ENCODE measurements around the gene ZNF302. TPM values are rescaled to one million over a fixed set of nuclear protein-coding genes. Genes with fewer than 3 reads are reported as not detected.

Gene ZNF302
- total RNA-seq, 2 donors from 2014 or later, result 7.7 to 11.7 TPM

DNA sequence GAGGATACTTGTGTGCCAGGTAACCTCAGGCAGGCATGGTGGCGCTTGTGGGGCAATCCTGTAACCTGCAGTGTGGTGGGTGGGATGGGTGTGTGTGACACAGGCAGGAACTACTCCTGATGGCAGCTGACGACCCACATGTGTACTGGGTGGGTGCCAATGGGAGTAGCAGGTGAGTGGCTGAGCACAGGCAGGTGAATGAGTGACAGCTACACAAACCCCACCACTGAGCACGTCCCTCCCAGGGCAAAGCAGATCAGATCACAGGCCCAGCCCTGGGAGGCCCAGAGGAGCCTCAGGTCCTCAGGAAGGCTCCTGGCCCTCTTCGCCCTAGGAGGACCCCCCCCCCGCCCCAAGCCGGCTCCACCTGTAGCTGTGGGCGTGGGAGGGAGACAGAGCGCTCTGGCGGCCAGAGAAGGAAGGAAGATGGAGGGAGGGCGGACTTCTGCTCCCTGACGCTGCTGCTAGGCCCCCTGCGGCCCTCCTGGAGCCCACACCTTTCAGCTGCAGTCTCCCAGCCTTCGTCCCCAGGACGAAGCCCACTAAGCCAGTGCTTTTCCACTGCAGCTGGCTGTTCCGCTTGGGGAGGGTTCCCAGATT is 55.2 kb downstream of the ZNF302 start:
- Mint-ChIP-seq H3K36me3 (ENCODE audit: low read depth) (peaks cover 14% of the 10 kb centered on the region), H3K9me3 (no peaks in the 10 kb centered on the region), H3K27me3 (peaks cover 7% of the 10 kb centered on the region), H3K4me3 (peak overlapping the region; percentile 93), H3K27ac (no peak overlapping the region), H3K4me1 (peaks cover 11% of the 10 kb centered on the region)
- ATAC-seq (replicated peaks), result no peak

GRCh38 chr19:34733266-34733745 is 55.8 kb downstream of the ZNF302 start:
- Mint-ChIP-seq H3K9me3 (no peaks in the 10 kb centered on the region), H3K4me1 (peaks cover 11% of the 10 kb centered on the region), H3K27ac (peak overlapping the region; percentile 94), H3K4me3 (peak overlapping the region; percentile 93), H3K36me3 (ENCODE audit: low read depth) (peaks cover 20% of the 10 kb centered on the region), H3K27me3 (peaks cover 3% of the 10 kb centered on the region)
- no peak for ATAC-seq (replicated peaks)

DNA sequence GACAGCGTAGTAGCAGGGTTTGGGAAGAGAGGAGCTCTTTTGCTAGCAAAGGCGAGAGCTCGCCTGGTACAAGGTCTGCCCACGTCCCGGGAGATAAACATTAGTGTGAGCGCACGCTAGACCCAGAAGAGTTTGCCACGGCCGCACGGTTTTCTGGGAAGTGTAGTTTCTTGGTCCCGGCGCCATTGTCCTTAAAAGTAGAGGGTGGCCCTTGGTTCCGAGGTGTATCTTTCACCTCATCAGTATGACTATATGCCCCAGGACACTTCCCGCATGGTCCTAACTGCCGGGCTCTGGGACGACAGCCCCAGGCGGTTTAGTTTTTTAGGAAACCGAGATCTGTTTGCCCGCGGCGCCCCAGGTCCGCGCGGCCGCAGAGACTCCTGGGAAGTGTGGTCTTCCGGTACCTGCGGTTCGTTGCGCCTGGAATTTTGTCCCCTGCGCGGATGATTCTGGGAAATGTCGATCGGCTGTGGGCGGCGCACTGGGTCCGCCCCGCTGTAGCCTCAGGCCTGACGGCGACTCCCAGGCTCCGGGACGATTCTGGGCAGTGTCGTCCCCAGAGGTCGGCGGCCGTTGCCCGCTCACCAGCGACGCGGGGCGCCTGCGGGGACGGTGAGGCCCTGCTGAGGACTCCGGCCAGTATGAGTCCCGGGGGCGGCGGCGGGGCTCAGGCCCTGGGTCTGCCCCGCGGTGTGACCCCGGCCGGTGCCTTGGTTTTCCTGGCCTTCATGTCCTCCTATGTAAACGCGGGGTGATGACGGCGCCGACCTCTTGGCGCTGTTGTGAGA is 56.5 kb downstream of the ZNF302 start, which contains the start of gene ZNF181:
Gene ZNF181, plus strand, starts transcription at position 498 of the 791 bp plus-strand sequence. CDS start 795 bp downstream, outside the sequence.
- peaks cover 24% of the 10 kb centered on the region for H3K36me3 Mint-ChIP-seq (ENCODE audit: low read depth)
- peak within 1 kb of the TSS; percentile 93 for H3K4me3 Mint-ChIP-seq
- peaks cover 3% of the 10 kb centered on the region for H3K27me3 Mint-ChIP-seq
- peaks cover 11% of the 10 kb centered on the region for H3K4me1 Mint-ChIP-seq
- peak within 1 kb of the TSS; percentile 94 for H3K27ac Mint-ChIP-seq
- H3K9me3 Mint-ChIP-seq, result no peaks in the 10 kb centered on the region
- ATAC-seq (replicated peaks), result peak; percentile 85

DNA sequence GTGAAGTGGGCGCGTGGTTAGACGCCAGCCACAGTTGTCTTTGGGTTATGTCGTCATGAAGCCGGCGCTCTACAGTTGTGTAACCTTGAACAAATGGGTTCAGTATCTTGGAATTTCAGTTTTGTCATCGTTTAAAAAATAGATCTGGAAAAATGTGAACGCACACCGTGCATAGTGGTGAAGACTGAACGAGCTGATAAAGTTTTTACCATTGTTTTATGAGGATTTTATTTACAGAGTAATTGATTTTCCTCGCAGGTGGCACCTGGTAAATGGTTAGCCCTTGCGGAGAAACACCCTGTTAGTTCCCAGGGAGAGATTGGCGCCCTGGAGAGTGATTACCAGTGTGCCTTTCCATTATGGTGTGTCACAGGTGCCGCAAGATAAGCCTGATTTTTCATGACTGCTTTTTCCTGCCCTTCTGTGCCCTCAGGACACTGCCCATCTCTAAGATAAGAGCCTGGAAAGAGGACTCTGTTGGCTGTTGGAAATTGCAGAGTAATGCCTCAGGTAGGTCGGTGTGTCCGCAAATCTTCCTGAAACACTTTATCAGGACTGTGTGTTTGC is 57.1 kb downstream of the ZNF302 start:
- no peak for ATAC-seq (replicated peaks)
- H3K36me3 Mint-ChIP-seq (ENCODE audit: low read depth), result peaks cover 31% of the 10 kb centered on the region
- H3K27ac Mint-ChIP-seq, result peak overlapping the region; percentile 94
- peaks cover 11% of the 10 kb centered on the region for H3K4me1 Mint-ChIP-seq
- no peaks in the 10 kb centered on the region for H3K9me3 Mint-ChIP-seq
- H3K4me3 Mint-ChIP-seq, result peak overlapping the region; percentile 93
- no peaks in the 10 kb centered on the region for H3K27me3 Mint-ChIP-seq

Other genes starting within 250 kb of the ZNF302 start
- gene UBA2, start 249.3 kb upstream of the ZNF302 start, total RNA-seq, result 100 to 1,000 TPM; 125 to 159 TPM
- 1 to 10 TPM in 1 of 2 donors, under 1 TPM in 1; 0.82 to 1.9 TPM for gene WTIP, start 195.9 kb upstream of the ZNF302 start, total RNA-seq
- gene SCGB2B2, start 519 bp upstream of the ZNF302 start, total RNA-seq, result under 1 TPM; 0.35 to 0.71 TPM
- 1 to 10 TPM; 2.4 to 2.6 TPM for gene ZNF181, start 56.6 kb downstream of the ZNF302 start, total RNA-seq
- 1 to 10 TPM; 3.1 to 3.4 TPM for gene ZNF599, start 95.5 kb downstream of the ZNF302 start, total RNA-seq
- gene ZNF30, start 249.2 kb downstream of the ZNF302 start, total RNA-seq, result 1 to 10 TPM; 2.7 to 3.3 TPM